NCI-H82 treated with DMSO at 0.1 percent for 48 hours (cell line): ENCODE data around the gene CFAP45.

Experiments
- DNase-seq: peaks from one replicate; lab custom pipeline; 2025; ENCODE audit not compliant: unreplicated experiment; lab: John Stamatoyannopoulos, UW

Gene CFAP45

GRCh38 chr1:159924025-159924790, 24.2 kb upstream of the CFAP45 start:
- no peak for DNase-seq

DNA sequence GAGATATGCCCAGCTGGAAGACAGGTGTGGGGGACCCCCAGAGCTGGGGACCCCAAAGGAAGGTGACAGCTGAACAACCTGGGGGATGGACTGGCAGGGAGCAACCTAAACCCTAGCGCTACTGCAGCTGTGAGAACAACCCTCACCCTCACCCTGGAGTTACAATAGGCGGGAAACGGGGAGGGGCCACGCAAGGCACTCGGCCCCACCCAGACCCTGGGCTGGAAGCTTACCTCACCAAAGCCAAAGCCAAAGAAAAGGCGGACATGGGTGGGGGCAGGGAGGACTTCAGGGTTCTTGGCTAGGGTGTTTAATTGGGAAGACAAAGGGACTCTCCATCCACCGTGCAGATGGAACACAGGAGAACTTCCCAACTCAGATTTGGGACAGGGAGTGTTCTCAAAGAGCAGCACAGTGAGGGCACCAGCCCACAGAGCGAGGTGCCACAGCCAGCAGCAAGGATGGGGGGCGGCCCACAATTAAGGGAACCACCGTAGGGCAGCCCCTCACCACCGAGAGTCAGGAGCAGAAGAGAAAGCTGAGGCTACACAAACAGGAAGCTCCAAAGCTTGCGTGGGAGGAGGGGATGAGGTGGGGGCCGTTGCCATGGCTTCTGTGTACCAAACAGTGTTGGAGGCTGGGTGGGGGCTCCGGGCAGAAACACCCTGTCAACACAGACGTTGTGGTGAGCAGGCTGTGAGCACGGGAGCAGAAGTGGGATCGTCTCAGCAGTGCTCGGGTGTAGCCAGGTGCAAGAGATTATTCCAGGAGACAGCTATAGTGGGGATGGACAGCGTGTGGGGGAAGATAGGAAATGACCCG, 23.4 kb upstream of the CFAP45 start:
- no peak for DNase-seq

DNA sequence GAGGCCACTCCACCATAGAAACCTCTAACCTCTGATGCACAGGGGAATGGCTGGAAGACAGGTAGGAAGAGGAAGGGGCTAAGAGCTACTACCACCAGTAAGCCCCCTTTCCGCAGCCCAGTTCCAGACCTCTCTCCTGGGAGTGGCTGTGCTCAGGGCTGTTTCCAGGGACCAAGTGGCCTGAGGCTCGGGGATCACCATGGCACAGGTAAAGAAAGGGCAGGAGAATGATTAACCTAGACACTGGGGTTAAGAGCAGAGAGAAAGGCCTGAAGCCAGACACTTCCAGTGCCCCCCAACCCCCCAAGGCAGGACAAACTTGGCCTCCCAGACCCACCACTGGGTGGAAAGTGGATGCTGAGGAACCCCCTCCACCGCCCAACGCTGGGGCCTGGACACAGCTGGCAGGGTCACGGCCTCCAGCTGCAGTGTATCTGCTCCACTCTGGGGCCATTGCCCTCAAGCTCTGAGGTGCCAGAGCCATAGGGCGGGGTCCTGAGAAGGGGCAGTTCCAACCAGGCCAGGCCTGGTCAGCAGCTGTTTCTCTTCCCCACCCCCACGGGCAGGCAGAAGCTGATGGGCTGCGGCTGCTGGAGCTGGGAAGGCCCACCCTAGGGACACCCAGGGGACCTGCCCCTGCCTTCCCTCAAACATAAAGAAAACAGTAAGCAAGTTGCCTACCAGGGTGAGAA, 22.7 kb upstream of the CFAP45 start:
- no peak for DNase-seq

DNA sequence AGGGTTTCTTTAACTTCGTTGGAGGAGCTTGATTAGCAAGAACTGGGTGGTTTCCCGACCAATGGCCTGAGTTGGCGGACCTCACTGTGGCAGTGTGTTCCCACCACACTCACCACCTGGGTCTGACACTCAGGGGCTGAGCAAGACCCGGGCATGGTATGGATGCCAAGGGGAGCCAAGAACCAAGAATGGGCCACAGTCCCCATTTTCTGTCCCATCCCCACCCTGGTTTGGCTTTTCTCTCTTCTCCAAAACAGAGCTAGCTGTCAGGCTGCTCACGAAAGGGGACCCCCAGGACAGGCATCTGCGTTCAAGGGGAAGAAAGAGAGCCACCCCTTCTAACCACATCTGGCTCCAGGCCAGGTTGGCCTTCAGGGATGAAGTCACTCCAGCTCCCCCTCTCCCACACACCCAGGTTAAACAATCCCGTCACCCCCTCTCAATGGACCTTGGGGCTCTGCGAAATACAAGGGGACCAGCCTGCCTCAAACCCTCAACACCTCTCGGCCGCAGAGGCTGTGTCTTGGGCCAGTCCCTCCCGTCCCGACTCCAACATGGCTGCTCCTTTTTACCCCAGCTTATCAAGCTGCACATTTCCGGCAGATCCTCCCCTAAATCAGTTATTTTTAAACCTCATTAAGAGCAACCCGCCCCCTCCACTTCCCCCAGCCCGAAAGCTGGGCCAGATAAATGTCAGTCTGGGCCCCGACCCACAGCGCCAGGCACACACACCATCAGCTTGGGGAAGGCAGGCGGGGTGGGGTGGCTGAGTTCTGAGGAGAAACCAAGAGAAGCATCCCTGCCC, 21.9 kb upstream of the CFAP45 start:
- DNase-seq, result no peak

DNA sequence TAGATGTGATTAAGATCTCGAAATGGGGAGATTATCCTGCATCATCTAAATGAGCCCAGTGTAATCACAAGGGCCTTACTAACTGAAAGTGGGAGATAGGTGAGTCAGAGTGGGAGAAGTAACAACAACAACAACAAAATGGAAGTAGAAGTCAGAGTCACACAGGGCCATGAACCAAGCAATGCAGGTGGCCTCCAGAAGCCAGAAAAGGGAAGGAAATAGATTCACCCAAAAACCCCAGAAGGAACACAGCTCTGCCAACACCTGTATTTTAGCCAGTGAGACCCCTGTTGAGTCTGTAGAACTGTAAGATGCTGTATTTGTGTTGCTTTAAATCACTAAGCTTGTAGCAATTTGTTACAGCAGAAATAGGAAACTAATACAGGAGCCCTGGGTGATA, 21.3 kb upstream of the CFAP45 start:
- no peak for DNase-seq

GRCh38 chr1:159920651-159921050, 20.7 kb upstream of the CFAP45 start:
- DNase-seq, result no peak

DNA sequence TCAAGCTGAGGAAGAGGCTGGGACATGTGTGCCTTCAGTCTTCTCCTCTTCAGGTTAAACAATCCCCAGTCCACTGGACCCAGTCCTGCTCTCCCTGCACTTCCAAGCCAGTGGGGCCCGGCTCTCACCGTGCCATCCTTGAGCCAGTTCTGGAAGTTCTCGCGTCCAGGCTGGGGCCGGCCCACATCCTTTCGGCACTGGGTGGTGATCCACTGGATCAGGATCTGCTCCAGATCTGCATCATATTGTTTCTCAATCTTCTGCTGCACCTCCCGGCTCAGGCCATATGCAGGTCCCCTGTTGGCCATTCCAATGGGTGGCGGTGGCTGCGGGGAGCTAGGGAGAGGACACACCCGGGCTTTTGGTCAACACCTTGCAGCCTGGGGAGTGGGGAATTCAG, 20.2 kb upstream of the CFAP45 start:
- DNase-seq, result no peak

GRCh38 chr1:159919236-159919865, 19.4 kb upstream of the CFAP45 start:
- no peak for DNase-seq

DNA sequence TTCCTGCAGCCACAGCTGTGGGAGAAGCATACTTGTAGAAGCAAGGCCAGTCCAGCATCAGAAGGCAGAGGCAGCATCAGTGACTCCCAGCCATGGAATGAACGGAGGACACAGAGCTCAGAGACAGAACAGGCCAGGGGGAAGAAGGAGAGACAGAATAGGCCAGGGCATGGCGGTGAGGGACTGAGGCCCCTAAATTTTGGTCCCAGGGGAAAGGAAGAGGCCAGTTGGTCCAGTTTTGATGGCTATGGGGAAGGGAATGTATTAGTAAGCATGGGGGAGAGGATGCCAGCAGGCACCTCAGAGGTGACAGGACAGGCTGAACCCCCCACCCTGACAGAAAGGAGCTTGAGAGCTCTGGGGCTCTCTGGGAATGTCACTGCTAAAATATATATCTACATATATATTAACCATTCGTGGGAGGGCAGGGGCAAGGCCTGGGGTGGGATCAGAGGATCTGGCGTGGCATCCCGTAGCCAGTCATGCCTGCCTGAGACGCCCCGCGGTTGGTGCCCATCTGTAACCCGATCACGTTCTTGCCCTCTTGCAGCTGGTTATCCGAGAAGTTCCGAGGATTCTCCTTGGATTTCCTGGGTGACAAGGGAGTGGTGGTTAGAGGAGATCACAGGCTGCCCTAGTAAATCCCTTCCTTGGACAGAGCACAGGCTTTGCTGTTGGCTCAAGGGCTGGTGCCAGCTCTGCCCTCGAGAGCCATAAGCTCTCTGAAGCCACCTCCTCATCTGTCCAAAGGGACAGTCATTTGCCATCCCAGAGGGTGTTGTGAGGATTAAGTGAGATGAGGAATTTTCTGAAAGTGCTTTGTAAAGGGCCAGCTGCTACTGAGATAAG, 18.6 kb upstream of the CFAP45 start:
- no peak for DNase-seq

- no peak for DNase-seq
Measured at GRCh38 chr1:159917533-159918351, 17.8 kb upstream of the CFAP45 start.

DNA sequence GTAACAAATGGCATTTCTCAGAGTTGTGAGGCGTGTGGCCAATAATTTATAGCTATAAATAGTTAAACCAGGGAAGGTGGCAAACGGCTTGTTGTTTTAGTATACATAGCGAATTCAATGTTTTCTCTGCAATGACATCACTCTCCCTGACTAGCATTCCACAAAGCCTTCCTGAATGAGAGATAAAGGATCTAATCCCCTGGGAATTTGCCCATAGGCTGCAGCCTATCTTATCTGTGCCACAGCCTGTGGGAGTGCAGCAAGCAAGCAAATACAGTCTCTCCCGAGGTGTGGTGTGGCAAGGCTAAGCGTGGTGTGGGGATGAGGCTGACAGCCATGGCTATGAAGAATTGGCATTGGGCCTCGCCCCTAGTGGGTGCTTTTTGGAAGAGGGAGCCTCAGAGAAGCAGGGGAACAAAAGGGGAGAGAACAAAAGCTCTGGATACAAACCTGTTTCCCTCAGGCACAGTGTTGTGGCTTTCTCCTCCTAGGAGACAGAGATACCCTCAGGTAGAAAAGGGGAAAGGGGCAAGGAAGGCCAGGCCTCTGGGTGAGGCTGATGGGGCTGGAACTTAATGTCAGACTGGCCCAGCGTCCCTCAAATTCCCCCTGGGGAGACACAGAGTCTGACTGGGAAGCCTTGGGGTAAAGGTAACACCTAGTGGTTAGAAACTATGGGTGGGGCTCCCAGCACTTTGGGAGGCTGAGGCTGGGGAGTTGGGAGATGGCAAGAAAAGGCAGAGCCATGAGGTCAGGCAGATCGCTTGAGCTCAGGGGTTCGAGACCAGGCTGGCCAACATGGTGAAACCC, 16.5 kb upstream of the CFAP45 start:
- peak; percentile 18 for DNase-seq

DNA sequence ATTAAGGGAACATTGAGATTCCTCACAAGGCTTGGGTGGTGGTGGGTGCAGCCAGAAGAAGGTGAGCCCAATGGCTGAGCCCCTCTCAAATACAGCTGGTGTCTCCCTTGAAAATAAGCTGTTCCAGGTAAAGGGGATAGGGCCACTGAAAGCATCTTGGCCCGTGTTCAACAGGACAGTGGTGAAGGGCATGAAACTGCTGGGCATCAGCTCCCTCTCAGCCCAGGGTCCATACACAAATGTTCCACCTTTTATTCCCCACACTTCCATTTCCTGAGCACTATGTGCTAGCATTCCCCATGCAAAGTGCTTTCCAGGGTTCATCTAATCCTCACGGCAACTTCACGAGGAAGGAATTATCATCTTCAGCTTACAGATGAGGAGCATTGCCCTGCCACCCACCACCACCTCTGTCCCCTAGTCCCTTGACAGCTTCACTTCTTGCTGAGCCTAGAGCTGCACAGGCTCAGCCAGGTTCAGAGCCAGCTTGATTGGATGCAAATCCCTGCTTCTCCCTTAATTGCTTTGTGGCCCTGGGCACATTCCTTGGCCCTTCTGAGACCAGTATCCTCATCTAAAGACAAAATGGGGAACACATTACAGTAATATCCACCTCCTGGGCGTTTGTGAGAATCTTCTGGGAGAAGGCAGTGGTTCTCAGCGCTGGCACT, 15.7 kb upstream of the CFAP45 start:
- no peak for DNase-seq

DNA sequence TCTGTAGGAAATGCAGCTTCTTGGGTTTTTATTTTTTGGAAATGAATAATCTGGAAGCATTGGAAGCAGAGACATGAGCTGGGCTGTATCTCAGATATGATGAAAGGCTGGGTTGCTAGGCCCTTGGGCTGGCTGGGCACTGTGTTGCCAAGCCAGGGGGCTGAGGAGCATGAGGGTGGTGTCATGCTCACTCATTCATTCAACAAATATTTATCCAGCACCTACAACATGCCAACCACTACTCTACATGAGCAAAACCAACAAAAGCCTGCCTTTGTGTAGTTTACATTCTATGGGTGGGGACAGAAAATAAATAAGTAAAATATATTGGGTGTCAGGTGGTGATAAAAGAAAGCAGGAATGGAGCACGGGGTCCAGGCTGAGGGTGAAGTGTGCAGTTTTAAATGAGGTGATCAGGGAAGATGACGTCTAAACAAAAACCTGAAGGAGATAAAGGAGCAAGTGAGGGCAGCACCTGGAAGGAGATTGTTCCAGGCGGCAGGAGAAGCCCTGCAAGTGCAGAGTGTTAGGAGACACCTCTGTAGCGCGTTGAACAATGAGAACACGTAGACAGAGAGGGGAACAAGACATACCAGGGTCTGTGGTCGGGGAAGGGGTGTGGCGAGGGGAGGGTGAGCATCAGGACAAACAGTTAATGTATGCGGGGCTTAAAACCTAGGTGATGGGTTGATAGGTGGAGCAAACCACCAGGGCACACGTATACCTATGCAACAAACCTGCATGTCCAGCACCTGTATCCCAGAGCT, 14.5 kb upstream of the CFAP45 start:
- DNase-seq, result no peak

DNA sequence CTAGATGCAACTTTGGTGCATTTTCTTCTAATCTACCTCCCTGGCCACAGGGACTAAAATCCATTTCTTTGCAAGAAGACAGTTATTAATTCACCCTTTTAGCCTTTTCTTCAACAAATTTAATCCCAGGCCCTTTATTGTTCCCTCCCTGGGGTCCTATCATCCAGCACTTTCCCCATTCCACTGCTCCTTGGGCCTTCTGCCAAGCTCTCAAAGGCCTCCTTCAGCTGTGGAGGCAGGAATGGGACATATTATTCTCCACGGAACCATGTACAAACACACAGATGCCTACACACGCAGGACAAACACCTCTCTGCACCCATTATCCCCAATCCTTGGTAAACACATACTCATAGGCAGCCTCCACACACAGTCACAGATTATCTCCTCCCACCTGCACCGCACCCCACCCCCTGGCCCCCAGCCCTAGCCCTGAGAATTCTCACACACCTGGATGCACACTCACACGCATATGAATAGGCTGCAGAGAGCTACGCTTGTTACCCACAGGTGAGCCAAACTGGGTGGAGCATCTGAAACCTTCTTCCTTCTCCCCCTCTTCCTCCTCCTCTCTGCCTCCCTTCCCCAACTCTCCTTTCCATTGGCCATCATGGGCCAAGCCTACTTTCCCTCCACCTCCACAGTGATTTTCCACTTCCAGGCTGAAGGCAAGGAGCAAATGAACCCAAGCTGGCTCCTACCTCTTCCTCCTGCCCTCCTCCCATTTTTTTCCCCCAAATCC, 13.7 kb upstream of the CFAP45 start:
- DNase-seq, result no peak

- DNase-seq, result no peak
Measured at GRCh38 chr1:159911326-159912070, 11.5 kb upstream of the CFAP45 start.
